ENCODE results near the gene USP17L30.
"Not testable (repeated sequence)": the region's sequence is repeated elsewhere in the genome, so short reads cannot be mapped to it uniquely, and the experiment has no call there.

USP17L30 gene

DNA sequence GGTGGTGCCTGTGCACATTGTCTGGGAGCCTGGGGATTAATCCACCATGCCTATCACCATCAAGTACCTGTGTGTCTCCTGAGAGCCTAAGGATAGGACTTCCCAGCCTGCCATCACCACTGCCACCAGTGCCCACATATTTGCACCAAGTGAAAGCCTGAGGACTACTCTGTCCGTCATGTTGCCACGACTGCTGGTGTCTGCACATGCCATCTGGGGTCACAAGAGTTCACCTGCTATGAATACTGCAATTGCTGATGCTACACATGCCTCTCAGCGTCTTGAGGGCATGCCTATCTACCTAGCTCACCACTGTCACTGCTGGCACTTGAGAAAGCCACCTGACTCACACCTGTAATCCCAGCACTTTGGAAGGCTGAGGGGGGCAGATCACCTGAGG, 43.6 kb downstream of the USP17L30 start:
- H3K9me3 Mint-ChIP-seq, H3K27ac Mint-ChIP-seq: not testable (repeated sequence)

DNA sequence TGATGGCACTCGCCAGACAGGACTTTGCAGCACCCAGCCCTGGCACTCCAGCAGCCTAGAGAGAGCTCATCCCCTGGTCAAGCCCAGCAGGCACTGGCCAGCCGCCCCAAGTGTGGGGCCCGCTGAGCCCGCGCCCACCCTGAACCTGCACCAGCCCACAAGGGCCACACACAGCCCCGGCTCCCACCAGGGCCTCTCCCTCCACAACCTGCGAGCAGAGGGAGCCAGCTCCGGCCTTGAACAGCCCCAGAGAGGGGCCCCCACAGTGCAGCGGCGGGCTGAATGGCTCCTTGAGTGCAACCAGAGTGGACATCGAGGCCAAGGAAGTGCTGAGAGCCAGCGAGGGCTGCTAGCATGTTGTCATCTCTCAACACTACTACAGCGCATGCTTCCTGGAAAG, 46.9 kb downstream of the USP17L30 start:
- no peak overlapping the region for H3K4me3 Mint-ChIP-seq
- H3K27ac Mint-ChIP-seq, result no peak overlapping the region
- ATAC-seq (replicated peaks) (no peak), DNase-seq (no peak)
- no peaks in the 10 kb centered on the region for H3K4me1 Mint-ChIP-seq
- no peaks in the 10 kb centered on the region for H3K27me3 Mint-ChIP-seq
- peaks cover 0 to 3% of the 10 kb centered on the region in 2 donors for H3K36me3 Mint-ChIP-seq
- H3K9me3 Mint-ChIP-seq, result peaks cover 8 to 12% of the 10 kb centered on the region in 2 donors

More for the DNA sequence above, 43.6 kb downstream of the USP17L30 start:
- not testable (repeated sequence) for H3K4me3 Mint-ChIP-seq; H3K4me1 Mint-ChIP-seq; H3K36me3 Mint-ChIP-seq; H3K27me3 Mint-ChIP-seq; DNase-seq; ATAC-seq (replicated peaks)

Data from stimulated activated naive B cell treated with anti-CD40 and anti-IgM and Interleukin-4, amounts not matched to agents 10 μg/mL and 1 μg/mL and 100 μg/mL, for 72 hours (primary cell).